Activated naive CD4-positive, alpha-beta T cell treated with anti-CD3 and anti-CD28 coated beads, Interleukin-2, amount 50 U/mL, for 16 hours (primary cell): ENCODE results near the gene TRIM7.
"Not testable (repeated sequence)": the region's sequence is repeated elsewhere in the genome, so short reads cannot be mapped to it uniquely, and the experiment has no call there.

Source experiments
- DNase-seq: peaks from one replicate; pipeline ENCODE4 v3.0.0-alpha.2; 2020

Gene TRIM7

DNA sequence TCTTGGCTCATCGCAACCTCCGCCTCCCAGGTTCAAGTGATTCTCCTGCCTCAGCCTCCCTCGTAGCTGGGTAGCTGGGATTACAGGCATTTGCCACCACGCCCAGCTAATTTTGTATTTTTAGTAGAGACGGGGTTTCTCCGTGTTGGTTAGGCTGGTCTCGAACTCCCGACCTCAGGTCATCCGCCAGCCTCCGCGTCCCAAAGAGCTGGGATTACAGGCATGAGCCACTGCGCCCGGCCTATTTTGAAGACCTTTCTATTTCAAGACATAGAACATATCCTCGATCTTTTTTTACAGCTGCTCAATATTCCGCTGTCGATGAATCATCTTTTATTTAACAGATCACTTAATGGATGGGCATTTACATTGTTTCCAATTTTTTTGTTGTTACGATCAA, 5.7 kb upstream of the TRIM7 start:
- DNase-seq: not testable (repeated sequence)

DNA sequence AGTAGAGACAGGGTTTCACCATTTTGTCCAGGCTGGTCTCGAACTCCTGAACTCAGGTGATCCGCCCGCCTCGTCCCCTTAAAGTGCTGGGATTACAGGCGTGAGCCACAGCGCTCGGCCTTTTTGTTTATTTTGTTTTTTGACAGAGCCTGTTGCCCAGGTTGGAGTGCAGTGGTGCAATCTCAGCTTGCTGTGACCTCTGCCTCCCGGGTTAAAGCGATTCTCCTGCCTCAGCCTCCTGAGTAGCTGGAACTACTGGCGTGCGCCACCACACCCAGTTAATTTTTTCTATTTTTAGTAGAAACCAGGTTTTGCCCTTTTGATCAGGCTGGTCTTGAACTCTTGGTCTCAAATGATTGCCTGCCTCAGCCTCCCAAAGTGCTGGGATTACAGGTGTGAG, 5.2 kb upstream of the TRIM7 start:
- DNase-seq: not testable (repeated sequence)

DNA sequence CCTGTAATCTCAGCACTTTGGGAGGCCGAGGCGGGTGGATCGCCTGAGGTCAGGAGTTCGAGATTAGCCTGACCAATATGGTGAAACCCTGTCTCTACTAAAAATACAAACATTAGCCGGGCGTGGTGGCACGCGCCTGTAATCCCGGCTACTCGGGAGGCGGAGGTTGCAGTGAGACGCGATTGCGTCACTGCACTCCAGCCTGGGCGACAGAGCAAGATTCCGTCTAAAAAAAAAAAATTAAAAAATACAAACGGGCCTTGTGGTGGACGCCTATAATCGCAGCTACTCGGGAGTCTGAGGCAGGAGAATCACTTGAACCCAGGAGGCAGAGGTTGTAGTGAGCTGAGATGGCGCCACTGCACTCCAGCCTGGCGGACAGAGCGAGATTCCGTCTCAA, 4.0 kb upstream of the TRIM7 start:
- DNase-seq: not testable (repeated sequence)

DNA sequence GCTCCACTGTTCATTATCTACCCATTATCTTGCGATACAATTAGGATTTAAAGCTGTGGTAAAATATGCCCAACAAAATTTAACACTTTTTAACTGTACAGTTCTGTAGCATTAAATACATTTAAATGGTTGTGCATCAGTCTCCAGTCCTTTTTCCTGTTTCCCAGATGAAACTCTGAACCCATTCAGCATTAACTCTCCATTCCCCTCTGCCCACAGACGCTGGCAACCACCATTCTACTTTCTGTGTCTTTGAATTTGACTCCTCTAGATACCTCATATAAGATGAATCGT, 2.9 kb upstream of the TRIM7 start:
- no peak for DNase-seq

DNA sequence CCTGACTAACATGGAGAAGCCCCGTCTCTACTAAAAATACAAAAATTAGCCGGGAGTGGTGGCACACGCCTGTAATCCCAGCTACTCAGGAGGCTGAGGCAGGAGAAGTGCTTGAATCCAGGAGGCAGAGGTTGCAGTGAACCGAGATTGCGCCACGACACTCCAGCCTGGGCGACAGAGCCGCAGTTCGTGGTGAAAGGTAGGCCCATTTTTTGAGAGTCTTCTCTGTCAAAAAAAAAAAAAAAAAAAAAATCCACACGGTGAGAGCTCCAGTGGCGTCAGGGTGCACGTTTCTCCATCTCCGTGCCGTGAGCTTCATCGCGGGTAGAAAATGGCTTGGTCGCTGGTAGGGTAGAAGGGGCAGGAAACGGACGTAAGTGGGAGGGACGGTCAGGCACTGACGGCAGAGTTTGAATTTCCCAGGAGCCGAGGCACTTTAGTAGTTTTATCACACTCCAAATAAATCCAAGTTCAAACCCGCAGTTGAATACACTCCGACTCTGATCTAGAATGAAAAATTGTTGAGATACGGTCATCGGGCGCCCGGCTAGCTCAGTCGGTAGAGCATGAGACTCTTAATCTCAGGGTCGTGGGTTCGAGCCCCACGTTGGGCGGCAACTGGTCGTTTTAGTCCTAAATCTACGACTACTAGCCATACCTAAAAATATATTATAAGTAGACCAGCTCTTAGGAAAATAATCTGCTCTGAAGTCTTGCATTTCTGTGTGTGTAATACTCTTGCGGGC, 2.4 kb upstream of the TRIM7 start:
- peak; percentile 82 for DNase-seq

DNA sequence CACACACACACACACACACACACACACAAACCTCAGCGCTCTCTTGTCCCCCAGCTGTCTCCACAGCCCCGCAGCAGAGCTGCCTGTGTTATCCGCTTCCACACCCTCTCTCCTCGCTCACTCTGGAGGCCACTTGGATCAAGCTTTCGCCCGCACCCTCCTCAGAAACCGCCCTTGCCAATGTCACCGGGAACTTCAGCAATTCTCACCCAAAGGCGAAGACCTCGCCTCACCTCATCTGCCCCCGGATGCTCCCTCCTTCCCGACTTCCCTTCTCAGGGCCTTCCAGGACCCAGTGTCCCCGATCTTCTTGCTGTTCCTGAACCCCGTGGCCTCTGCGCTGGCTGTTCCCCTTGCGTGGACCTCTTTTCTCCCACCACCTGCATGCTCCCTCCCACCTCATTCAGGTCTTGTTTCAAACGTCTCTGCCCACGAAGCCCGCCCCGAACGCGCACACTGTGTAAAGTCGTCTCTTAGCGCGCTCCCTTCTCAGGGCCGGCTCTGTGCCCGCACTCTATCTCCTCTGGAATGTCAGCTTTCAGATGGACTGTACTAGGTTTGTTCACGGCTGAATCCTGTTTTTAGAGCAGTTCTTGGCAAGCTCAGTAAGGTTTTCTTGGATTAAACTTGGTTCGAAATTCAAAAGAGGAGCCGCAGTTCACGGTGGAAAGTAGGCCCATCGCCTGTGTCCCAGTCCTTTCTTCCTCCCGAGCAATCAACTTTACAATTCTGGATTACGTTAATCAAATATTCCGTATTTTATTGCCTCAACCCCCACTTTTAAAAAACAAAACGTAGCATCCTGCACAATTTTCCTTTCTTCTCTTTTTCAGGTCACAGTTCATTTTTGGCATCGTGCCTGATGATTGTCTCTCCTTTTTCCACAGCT, 1.0 kb upstream of the TRIM7 start:
- DNase-seq: peak; percentile 53

DNA sequence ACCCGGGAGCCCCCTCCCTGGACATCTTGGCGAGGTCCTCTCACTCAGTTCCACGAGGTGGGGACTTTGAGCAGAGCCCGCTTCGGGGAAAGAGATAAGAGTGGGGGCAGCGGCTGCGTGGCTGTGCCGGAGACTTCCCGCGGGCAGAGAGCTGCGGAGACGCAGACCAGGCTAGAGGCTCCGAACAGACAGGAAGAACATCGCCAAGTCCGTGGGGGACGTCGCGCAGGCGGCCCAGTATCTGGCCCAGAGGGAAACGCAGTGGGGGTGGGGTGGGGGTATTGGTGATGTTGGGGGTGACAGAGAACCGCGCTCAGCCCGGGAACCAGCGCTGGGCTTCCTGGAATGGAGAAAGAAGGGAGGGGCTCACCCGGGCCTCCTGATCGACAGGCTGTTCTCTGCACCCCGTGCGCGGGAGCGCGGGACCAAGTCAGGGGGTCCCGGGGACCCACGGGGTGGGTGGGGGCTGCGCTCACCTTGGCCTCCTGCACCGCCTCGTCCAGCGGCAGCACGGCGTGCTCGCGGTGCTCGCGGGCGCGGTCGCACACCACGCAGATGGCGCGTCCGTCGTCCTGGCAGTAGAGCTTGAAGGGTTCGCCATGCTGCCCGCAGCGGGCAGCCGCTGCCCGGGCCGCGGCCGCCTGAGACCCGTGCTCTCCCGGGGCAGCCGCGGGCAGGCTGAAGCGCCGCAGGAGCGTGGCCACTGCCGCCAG, 727 bp downstream of the TRIM7 start:
- no peak for DNase-seq

DNA sequence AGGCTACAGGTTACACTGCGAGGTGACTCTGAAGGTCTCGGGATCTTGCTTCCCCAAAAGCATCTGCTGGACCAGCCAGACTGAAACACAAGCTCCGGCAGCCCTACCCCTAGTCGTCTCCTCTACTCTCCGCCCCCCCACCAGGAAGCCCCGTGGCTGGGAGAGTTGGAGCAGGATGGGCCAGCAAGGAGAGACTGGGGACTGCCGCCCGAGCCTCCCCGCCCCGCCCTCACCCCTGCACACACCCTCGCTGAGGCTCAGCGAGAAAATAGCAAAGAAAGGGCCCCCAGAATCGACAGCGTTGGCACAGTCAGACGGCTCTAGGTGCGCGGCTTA, 1.3 kb downstream of the TRIM7 start:
- DNase-seq: no peak

DNA sequence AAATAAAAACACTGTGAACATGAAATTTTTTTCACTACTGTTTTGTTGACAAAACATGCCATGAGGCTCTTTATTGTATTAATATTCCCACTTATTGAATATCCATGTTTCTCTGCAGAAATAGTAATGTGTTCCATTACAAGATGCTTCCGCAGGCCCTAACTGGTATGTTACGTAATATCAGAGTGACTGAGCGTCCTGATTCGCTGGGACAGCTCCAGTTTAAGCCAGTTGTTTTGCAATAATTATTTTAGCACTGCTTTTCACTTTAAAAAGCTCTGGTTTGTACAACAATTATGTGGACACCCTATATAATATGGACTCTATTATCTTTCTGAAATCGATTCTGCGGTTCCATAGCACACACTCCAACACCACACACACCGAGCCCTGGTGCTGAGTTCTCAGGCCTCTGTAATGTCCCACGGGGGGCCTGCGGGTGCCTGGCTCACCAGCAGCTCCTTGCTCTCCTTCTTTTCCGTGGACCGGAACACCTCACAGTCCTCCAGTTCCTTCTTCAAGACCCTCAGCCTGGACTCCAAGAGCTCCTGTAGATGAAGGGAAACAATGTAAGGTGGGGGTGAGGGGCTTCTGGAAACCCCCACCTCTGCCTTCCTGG, 1.8 kb downstream of the TRIM7 start:
- no peak for DNase-seq

DNA sequence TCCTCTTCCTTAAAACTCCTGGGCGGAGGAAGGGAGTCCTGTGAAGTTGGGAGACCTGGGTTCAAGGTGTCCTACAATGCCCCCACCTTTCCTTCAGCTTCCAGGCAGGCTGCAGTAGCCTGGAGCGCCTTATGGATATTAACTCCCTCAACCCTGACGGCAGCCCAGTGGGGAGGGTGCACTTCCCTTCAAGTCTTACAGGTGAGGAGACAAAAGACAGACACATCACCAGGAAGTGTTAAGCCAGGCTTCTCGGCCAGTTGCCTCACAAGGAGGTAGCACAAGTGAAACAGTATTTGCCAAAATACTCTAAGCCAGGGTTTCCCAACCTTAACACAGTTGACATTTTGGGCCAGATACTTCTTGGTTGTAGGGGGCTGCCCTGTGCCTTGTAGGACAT, 4.2 kb downstream of the TRIM7 start:
- no peak for DNase-seq

DNA sequence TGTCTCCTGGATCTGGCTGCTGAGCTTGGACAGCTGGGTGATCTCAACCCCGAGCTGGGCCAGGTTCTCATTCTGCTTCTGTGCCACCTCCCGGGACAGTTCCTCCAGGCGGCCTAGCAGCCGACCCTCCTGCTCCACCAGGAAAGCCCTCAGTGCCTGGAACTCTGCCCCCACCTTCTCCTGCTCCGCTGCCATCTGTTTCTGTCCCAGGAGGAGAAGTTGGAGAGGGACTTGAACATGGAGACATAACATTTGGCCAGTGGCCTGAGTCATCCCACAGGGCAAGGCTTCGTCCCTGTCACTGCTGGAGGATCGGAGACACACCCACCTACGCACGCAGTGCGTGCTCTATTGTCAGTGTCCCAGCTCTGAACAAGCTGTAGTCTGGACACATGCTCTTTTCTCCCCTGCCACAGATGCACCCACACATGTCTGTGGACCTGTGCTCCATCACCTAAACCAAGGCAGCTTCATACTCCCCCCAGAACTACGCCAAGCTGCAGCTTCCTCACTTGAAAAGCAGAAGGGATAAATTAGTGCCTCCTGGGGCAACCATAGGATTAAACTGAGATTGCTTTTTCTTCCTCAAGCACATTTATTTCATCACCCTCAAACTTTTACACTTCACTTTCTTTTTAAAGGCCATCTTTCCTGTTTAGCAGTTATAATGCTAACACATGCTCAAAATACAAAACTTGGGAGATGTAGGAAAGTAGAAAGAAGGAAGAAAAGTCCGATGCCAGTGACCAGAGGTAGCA, 4.9 kb downstream of the TRIM7 start:
- no peak for DNase-seq

DNA sequence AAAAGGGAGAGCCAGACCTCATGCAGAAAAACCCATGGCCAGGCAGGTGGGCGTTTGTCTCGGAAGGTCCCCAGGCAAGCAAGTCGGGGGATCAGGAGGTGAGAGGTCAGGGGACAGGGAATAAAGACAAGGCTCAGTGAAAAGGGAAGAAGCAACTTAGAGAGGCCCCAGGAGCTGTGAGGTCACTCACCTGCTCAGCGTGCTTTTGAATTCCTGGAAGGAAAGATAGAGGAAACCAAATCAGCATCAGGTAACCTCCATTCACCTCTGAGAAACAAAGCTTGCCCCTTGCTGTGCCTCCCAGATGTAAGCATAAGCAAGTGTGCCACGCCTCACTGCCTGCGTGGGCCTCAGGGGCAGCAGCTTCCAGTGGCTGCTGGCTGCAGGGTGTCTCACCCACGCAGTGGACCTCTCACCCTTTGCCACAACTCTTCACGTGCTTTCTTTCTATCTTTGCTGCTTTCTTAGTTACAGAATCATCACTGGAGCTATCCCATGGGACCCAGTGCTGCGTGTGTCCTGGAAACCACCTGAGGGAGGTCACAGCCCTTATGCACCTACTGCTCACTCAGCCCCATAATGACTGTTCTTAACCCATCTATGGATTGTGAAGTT, 6.0 kb downstream of the TRIM7 start:
- no peak for DNase-seq

DNA sequence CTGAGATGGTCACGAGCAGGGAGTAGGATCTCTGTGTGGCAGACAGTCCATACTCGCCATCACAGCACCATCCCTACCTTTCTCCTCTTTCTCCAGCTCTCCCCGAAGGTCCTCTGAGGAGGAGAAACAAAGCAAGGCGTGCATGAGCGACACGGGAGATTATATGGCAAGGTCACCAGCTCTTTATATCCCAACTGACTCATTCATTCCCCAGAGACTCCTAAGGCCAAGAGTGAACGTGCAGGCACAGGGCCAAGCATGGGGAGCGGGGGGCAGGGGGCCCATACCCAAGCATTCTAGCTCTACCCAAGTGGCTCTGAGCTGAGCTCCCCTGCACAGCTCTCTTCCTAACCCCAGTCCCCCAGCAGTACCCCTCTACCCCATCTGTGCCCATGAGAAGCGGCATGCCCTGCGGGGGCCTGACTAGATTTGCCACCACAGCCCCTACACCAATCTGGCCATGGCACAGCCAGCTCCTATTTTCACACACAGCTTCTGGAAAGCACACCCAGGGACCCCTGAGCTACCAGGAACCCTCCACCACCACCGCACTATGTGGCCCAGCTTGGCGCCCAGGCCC, 6.8 kb downstream of the TRIM7 start:
- DNase-seq: no peak

DNA sequence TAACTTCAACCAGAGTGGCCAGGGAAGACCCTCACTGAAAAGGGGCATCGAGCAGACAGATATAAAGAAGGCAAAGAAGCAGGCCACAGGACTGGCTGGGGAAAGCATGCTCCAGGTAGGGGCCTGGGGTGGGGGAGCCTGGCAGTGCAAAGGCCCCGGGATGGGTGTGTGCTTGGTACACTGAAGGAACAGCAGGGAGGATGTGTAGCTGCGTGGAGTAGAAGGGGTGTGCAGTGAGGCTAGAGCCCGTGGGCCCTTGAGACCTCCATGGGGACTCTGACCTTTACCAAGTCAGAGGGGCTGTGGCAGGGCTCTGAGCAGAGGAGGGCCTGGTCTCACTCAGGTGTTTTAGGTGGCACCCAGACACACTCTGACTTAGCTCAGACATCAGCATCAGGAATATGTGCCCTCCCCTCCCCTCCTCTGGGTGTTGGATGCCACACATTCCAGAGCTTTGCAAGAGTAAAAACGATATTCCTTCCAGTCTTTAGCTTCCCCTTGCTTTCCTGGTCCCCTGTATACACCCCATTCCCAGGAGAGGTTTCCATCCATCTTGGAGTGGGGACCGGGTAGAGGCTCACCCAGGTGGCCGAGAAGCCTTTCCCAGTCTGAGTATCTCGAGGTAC, 7.6 kb downstream of the TRIM7 start:
- no peak for DNase-seq

DNA sequence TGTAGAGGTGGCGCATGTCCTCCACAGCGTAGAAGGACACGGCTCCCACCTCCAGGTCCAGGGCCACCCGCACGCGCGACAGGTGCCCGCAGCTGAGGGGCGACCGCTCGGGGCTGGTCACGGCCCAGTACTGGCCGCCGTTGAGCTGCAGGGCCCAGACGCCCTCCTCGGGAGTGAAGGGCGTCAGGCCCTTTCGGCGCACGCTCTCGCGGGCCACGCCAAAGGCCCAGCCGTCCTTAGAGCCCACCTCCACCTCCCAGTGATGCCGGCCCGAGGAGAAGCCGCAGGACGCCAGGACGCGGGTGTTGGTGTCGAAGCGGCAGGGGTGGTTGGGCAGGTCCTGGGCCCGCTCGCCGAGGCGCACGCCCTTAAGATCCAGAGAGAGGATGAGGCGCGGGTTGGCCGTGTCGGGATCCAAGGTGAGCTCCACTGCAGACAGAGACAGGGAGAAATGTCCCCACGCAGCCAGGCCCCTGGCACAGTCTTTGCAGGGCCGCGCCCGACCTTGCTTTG, 9.7 kb downstream of the TRIM7 start:
- DNase-seq: no peak

DNA sequence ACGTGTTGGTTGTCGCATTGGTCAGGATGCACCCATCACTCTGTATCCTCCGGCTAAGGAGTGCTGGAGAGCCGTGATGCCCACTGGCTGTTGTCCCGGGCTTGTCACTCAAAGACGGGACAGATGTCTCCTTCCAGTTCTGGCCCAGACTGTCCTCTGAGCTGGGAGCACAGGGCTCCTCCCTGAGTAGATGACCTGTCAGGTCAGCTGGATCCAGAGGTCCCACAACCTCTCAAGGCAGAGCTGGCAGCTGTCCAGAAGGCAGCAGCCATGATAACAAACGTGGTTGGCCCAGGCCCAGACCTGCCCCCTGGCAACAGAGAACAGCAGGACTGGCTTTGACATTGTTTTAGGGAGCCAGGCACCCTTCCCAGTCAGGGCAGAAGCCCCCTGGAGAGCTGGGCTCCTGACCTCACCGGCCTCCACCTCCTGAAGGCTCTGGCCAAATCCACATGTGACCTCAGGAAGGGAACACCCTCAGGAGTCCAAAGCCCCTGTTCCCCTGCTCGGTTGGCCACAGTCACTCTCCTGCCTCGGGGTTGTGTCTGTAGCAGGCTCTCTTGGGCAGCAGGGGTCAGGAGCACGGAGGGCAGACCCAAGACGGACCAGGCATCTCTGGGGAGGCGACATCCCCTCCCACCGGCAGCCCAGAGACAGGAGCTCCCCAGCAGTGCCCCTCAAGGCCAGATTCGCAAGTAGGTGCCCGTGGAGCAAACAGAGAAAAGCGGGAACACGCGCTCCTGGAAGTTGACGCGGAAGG, 10.3 kb downstream of the TRIM7 start:
- DNase-seq: no peak

DNA sequence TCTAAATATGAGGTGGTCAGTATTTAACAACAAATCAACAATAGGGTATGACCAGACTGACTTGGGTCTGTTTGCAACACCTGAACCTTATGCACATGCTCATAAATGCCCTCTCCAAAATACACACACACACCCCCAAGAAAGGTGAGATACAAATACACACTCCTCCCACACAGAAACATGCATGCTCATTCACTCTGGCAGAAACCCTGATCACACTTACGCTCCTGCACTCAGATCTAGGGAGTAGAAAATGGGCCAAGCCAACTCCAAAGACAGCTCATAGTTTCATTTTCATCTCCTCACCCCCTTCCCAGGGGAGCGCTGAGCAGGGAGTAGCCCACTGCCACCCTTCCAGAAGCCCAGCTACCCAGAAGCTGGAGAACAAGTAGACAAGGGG, 11.3 kb downstream of the TRIM7 start:
- DNase-seq: no peak

DNA sequence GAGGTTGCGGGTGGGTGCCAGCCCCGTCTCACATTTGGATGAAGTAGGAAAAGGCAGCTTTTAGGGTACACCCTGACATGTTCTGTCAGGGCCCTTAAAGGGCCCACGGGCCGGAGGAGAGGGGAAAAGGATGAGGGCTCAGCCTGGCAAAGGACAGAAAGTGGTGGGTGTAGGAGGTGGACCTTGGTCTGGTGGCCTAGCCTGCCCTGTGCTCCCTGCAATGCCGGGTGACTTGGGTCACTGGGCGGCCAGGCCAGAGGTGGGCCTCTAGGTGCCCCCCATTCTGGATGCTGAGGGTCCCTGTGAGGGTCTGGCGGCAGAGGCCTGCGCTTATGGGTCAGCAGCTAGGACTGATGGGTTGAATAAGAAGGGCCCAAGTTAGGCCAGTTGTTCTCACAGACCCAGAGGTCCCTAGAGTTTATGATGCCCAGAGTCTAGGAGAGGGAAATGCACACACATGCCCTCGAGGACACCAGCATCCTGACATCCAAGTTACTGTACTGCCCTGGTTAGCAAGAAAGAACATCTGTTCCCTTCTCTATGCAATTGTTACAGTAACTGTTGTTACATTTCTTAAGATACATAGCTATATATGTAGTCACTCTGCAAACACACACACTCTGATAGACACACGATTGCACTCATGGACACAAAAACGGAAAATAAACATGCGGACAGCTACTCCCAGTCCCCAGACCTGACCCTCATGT, 12.5 kb downstream of the TRIM7 start:
- DNase-seq: no peak

DNA sequence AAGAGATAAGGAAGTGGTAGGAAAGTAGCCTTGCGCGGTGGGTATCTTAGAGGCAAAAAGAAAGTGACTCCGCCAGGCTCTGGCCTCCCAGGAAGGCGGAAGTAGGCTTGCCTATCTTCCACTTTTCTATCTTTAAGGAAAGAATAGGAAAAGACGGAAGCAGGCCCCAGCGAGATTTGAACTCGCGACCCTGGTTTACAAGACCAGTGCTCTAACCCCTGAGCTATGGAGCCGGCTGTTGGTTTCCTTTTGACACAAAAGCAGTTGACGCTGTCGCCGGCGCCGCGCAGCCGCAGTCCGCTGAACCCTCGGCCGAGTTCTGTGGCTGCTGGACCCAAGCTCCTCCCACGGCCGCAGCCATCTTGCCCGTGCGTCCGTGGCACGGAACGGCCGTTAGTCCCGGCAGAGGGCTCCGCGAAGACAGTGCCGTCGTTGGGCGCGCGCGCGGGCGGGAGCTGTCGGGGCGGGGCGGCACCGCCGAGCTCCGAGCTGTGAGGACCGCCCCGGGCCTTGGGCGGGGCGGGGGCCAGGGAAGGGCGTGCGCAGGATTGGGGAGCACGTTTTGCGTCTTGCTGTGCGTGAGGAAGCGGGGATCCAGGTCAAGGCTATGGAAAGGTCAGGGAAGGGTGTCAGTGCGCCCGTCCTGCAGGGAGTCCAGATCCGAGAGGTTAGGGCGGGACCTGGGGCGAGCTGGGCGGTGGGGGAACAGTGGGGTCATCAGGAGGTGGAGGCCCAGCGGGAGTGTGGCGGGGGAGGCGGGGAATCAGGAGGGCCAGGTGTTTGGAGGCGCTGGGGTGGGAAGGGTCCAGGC, 13.3 kb downstream of the TRIM7 start:
- peak; percentile 91 for DNase-seq
